DND-41 (cell line): Measurements from ENCODE around the gene LCE1F.

Experiments
- ATAC-seq: fragments of 200-7000 bp; cut with Tn5 transposase; 3 replicates; pipeline ENCODE4 v1.9.1; 2021; ENCODE audit warnings: low read depth; ENCODE audit not compliant: insufficient read depth
- DNase-seq: peaks from one replicate; pipeline ENCODE4 v3.0.0-alpha.2; 2020
- H2AFZ ChIP-seq: 2 replicates; pipeline ENCODE4 v1.6.0; 2012; ENCODE audit warnings: low read depth, low read length
- H3K27ac ChIP-seq: 2 replicates; pipeline ENCODE4 v1.5.1; 2012; ENCODE audit warnings: low read length, inconsistent platforms
- H3K27me3 ChIP-seq: fragments of 200-600 bp; sonication (generic); 2 replicates; pipeline ENCODE4 v1.6.0; 2012; ENCODE audit warnings: low read length, mild to moderate bottlenecking, inconsistent platforms; ENCODE audit not compliant: insufficient read depth, poor library complexity
- H3K36me3 ChIP-seq: 2 replicates; pipeline ENCODE4 v1.5.1; 2012; ENCODE audit warnings: low read length, inconsistent platforms; ENCODE audit not compliant: insufficient read depth
- H3K4me1 ChIP-seq: 2 replicates; pipeline ENCODE4 v1.5.1; 2012; ENCODE audit warnings: mild to moderate bottlenecking, low read length; ENCODE audit not compliant: insufficient read depth
- H3K4me2 ChIP-seq: 2 replicates; pipeline ENCODE4 v1.6.0; 2012; ENCODE audit warnings: mild to moderate bottlenecking, moderate library complexity, low read length, inconsistent platforms; ENCODE audit not compliant: insufficient read depth
- H3K4me3 ChIP-seq, 2 experiments: fragments of 200-600 bp in 1 of 2; shearing (Covaris generic) in 1 of 2; 2 replicates each; pipeline ENCODE4 v1.5.1; 2012 to 2016; ENCODE audit warnings: inconsistent platforms in 2 of 2, low read length in 2 of 2, mild to moderate bottlenecking in 2 of 2, low read depth in 1 of 2, moderate library complexity in 1 of 2
- H3K79me2 ChIP-seq: 2 replicates; pipeline ENCODE4 v1.6.0; 2012; ENCODE audit warnings: low read length, inconsistent platforms; ENCODE audit not compliant: insufficient read depth
- H3K9ac ChIP-seq: 2 replicates; pipeline ENCODE4 v1.6.0; 2012; ENCODE audit warnings: low read depth, mild to moderate bottlenecking, inconsistent platforms, low read length, moderate library complexity
- H3K9me3 ChIP-seq: 2 replicates; pipeline ENCODE4 v1.5.1; 2012; ENCODE audit warnings: low read length, moderate library complexity, mild to moderate bottlenecking, inconsistent platforms; ENCODE audit not compliant: insufficient read depth, severe bottlenecking
- H4K20me1 ChIP-seq: 2 replicates; pipeline ENCODE4 v1.6.0; 2012; ENCODE audit warnings: low read length; ENCODE audit not compliant: insufficient read depth
- EZH2 ChIP-seq: IDR thresholded peaks from 3 replicates; pipeline ENCODE4 v1.6.1; 2012; ENCODE audit warnings: borderline replicate concordance, low read depth, mild to moderate bottlenecking, moderate library complexity, low read length, inconsistent platforms; ENCODE audit not compliant: severe bottlenecking
- TF ChIP-seq, protein P1 (sequence below): IDR thresholded peaks from 2 replicates; pipeline ENCODE4 v1.5.1; 2012; ENCODE audit warnings: borderline replicate concordance, low read length, moderate library complexity, mild to moderate bottlenecking; ENCODE audit not compliant: poor library complexity, severe bottlenecking; ENCODE audit errors: extremely low read depth

LCE1F gene

DNA sequence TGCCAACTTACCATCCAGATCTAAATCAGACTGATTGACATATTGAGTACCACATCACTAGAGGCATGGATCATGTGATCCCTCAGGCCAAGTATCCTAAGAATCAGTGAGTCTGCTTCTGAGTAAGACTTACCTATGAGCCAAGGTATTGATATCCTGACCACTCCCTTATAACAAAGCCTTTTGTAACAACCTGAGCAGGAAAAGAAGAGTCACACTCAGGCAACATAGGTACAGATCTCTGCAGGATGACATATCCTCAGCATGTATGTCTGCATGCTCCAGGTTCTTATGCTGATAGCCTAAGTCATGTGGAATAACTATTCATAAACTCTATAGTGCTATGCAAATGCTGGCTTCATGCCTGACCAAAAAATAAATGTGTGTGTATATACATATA lies 50.0 kb downstream of the LCE1F start:
- Histone ChIP-seq H3K4me1 (no peaks in the 10 kb centered on the region), H3K4me3 (no peak overlapping the region), H3K27ac (no peak overlapping the region), H4K20me1 (no peaks in the 10 kb centered on the region), H3K36me3 (no peaks in the 10 kb centered on the region), H3K27me3 (peaks cover 15% of the 10 kb centered on the region), H2AFZ (no peak overlapping the region), H3K9ac (no peak overlapping the region), H3K9me3 (no peaks in the 10 kb centered on the region), H3K79me2 (no peaks in the 10 kb centered on the region), H3K4me2 (no peak overlapping the region)
- DNase-seq (no peak), ATAC-seq (no peak)
- TF ChIP-seq, protein P1, sequence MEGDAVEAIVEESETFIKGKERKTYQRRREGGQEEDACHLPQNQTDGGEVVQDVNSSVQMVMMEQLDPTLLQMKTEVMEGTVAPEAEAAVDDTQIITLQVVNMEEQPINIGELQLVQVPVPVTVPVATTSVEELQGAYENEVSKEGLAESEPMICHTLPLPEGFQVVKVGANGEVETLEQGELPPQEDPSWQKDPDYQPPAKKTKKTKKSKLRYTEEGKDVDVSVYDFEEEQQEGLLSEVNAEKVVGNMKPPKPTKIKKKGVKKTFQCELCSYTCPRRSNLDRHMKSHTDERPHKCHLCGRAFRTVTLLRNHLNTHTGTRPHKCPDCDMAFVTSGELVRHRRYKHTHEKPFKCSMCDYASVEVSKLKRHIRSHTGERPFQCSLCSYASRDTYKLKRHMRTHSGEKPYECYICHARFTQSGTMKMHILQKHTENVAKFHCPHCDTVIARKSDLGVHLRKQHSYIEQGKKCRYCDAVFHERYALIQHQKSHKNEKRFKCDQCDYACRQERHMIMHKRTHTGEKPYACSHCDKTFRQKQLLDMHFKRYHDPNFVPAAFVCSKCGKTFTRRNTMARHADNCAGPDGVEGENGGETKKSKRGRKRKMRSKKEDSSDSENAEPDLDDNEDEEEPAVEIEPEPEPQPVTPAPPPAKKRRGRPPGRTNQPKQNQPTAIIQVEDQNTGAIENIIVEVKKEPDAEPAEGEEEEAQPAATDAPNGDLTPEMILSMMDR, result no peak
- no peak for TF ChIP-seq EZH2
